ENCODE measurements around the gene LIF.

LIF gene

GRCh38 chr22:30248484-30248883 lies 1.9 kb upstream of the LIF start:
- H3K4me3 ChIP-seq (ENCODE audit: low read length): no peak overlapping the region
- TF ChIP-seq CTCF (conservative IDR thresholded peaks at IDR 0.05; ENCODE audit: low read length): no peak
- DNase-seq (ENCODE audit: low read depth): no peak

DNA sequence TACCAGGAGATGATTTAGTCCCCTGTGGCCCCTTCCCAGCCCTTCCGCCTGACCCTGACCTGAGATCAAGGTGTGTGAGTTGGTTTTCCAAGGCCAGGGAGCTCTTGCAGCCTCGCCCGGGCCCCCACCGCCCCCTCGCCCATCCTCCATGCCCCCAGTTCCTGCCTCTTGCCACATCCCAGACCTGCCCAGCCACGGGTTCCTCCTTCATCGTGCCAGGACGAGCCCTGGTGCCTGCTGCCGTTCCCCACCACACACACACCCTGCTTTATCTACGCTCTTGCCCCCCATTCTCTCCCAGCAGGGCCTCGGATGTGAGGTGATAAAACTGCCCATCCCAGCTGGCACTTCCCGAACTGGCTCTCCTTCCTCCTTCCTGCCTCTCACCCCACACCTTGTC lies 1.4 kb upstream of the LIF start:
- H3K4me3 ChIP-seq (ENCODE audit: low read length): no peak overlapping the region
- no peak for DNase-seq (ENCODE audit: low read depth)

GRCh38 chr22:30247561-30247960 lies 1.0 kb upstream of the LIF start:
- TF ChIP-seq CTCF (conservative IDR thresholded peaks at IDR 0.05; ENCODE audit: low read length): no peak
- no peak overlapping the region for H3K4me3 ChIP-seq (ENCODE audit: low read length)
- DNase-seq (ENCODE audit: low read depth): no peak

More for the DNA sequence above, 1.4 kb upstream of the LIF start:
- no peak for TF ChIP-seq CTCF (conservative IDR thresholded peaks at IDR 0.05; ENCODE audit: low read length)

DNA sequence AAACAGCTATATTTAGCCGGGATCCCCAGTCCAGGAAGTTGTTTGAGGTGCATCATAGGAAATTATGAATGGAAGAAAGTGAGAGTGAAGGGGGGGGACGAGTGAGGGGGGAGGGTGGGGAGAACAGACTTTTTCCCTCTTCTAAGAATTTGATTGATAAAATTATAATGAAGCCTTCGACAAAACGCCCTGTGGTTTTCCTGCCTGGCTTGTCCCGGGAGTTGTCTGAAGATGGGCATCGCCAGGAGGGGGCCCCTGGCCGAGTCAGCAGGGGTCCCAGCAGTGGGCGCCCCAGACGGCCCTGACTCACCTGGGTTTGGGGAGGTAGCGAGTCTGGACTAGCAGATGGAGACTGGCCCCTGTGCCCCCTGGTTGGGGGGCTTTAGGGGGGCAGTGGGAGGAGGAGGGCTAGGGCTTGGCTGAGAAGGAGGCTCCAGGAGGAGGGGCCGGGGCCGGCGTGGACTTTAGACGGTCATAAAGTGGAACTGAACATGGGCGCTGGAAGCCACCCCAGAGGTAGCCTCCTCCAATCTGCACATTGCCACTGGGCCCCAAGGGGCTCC lies 336 bp upstream of the LIF start:
- peak overlapping the region; percentile 48 for H3K4me3 ChIP-seq (ENCODE audit: low read length)
- no peak for DNase-seq (ENCODE audit: low read depth)
- TF ChIP-seq CTCF (conservative IDR thresholded peaks at IDR 0.05; ENCODE audit: low read length): no peak

DNA sequence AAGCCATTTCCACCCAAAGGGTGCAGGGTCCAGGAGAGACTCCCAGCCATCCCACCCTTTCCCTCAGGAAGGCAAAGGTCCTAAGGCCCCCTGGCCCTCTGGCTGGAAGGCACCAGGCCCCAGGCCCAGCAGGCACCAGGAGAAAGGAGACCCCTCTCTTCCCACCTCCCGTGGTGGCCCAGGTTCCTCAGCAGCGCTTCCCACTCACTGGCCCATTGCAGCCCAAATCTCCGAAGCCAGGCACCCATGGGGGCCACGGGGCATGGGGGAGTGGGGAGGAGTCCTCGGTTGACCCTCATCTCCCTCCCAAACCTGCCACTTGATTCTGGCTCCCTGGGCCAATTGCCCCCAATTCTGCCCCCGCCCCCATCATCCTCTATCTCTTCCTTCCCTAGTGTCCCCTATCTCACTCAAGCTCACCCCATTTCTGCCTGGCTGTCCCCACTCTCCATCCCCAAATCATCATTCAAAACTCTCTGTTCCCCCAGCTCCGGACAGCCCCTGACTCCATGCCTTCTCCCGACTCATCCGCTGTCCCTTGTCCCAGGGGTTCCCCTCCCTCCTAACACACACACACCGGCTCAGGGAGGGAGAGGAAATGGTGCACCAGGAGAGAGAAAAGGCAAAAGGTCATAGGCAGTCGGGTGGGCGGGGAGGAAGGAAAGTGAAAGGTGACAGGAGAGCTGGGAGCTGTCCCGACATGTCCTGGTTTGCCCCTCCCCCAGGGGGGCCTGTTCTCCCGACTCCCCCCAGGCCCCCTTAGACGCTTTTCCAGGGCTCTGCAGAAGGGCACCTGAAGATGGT lies 1.2 kb downstream of the LIF start:
- no peak for TF ChIP-seq CTCF (conservative IDR thresholded peaks at IDR 0.05; ENCODE audit: low read length)
- no peak for DNase-seq (ENCODE audit: low read depth)
- H3K4me3 ChIP-seq (ENCODE audit: low read length): peak overlapping the region; percentile 58

GRCh38 chr22:30244641-30245040 lies 1.9 kb downstream of the LIF start:
- no peak for TF ChIP-seq CTCF (conservative IDR thresholded peaks at IDR 0.05; ENCODE audit: low read length)

DNA sequence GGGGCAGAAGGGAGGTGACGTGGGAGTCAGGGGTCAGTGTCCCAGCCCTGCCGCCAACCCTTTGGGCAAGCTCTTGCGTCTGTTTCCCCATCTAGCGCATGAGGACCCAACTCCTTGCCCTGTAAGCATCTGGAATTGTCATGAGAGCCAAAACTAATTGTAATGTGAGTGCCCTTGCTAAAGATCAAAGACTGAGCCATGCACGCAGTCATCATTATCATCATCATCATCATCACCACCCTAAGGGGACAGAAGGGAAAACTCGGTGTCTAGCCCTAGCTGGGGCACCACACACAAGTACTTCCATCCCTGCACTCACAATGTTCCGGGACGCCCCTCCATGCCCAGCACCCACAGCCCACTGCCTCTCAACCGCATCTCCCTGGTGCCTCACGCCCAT lies 2.5 kb downstream of the LIF start:
- no peak overlapping the region for H3K4me3 ChIP-seq (ENCODE audit: low read length)
- no peak for DNase-seq (ENCODE audit: low read depth)
- TF ChIP-seq CTCF (conservative IDR thresholded peaks at IDR 0.05; ENCODE audit: low read length): no peak

More at GRCh38 chr22:30244641-30245040, 1.9 kb downstream of the LIF start:
- no peak overlapping the region for H3K4me3 ChIP-seq (ENCODE audit: low read length)
- no peak for DNase-seq (ENCODE audit: low read depth)
